Measurements from ENCODE around the gene FBXW11.

DNA sequence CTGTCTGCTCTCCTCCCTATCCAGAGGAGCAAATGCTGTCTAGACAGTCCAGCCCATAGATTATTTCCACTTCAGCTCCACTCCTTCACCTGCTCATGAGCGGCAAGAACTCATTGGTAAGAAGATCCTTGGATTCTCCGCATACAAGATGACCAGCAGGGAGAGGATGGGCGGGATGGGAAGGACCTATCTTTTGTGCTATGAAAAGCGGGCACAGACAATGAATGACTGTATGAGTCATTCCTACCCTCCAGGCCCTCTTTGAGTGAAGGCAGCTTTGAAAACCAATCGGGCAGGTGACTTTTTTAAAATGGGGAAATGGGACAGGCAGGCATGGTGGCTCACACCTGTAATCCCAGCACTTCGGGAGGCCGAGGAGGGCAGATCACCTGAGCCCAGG lies 171.4 kb downstream of the FBXW11 start:
- TF ChIP-seq, protein P1, sequence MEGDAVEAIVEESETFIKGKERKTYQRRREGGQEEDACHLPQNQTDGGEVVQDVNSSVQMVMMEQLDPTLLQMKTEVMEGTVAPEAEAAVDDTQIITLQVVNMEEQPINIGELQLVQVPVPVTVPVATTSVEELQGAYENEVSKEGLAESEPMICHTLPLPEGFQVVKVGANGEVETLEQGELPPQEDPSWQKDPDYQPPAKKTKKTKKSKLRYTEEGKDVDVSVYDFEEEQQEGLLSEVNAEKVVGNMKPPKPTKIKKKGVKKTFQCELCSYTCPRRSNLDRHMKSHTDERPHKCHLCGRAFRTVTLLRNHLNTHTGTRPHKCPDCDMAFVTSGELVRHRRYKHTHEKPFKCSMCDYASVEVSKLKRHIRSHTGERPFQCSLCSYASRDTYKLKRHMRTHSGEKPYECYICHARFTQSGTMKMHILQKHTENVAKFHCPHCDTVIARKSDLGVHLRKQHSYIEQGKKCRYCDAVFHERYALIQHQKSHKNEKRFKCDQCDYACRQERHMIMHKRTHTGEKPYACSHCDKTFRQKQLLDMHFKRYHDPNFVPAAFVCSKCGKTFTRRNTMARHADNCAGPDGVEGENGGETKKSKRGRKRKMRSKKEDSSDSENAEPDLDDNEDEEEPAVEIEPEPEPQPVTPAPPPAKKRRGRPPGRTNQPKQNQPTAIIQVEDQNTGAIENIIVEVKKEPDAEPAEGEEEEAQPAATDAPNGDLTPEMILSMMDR (conservative IDR thresholded peaks at IDR 0.05; ENCODE audit: low read length): no peak
- TF ChIP-seq EZH2phosphoT487 (IDR thresholded peaks at IDR 0.05; ENCODE audit: borderline replicate concordance): no peak

Measured in Loucy (cell line).